PC-3 (cell line): ENCODE measurements around the gene ITM2C.

Source experiments
- CTCF ChIP-seq: fragments of 300-600 bp; sonication (generic); conservative IDR thresholded peaks from 2 replicates; pipeline ENCODE4 v1.5.1; 2017; ENCODE audit warnings: antibody characterized with exemption, low read depth, mild to moderate bottlenecking, low read length
- EZH2phosphoT487 ChIP-seq: fragments of 300-600 bp; sonication (generic); IDR thresholded peaks from 2 replicates; pipeline ENCODE4 v1.6.1; 2018; ENCODE audit warnings: mild to moderate bottlenecking, antibody characterized with exemption, low read length, borderline replicate concordance

- no peak for TF ChIP-seq CTCF
- no peak for TF ChIP-seq EZH2phosphoT487
These were observed 18.4 kb upstream of the ITM2C start for GRCh38 chr2:230846360-230846759.
